Pericardium fibroblast (primary cell): ENCODE data around the gene ARL6IP1. TPM values are rescaled to one million over a fixed set of nuclear protein-coding genes. Genes with fewer than 3 reads are reported as not detected.

ENCODE experiments used
- total RNA-seq: library from RNA; depleted of rRNA; stranded (reverse); fragments of >200 nt; gene quantifications from 2 replicates; pipeline ENCODE4 v1.2.3, GENCODE V29; 2015

ARL6IP1 gene
- total RNA-seq = 81.3 and 104 TPM in 2 replicates

DNA sequence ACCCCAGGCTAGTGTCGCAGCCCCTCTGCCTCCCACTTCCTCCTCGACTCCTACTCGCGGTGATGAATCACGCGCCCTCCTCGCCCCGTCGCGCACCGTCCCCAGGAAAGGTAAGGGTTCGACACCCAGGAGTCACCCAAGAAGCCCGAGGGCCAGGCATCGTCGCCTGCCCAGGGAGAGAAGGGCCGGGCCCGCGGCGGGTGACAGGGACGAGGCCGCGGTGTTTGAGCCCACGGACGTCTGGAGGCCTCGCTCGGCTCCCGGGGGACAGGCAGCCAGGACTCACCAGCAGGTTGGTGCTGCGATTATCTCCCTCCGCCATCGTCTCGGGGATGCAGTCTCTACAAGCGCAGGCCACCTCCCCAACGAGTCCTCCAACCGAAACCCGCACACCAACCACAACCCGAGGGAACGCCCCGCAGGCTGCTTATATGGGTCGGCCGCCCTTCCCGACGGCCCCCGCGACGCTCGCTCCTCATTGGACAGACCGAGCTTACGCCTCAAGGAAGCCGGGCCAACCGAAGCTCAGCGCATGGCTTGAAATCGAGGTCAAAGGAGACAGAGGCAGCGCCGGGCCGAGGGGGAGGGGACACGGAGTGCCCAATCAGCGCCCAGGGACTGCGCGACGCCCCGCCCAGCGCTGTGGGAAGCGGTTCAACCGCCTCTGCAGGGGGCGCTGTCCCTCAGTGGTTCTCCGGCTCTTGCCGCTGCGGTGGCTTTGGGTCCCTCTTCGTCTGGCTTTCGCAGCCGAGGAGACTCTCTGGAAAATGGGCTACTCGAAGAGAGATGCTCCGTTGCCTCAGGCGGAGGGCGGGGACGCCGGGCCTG is at the start of gene ARL6IP1:
TSS of gene ARL6IP1 (minus strand) at position 405 of the 828 bp plus-strand sequence. CDS start at position 322, 83 bp downstream.

DNA sequence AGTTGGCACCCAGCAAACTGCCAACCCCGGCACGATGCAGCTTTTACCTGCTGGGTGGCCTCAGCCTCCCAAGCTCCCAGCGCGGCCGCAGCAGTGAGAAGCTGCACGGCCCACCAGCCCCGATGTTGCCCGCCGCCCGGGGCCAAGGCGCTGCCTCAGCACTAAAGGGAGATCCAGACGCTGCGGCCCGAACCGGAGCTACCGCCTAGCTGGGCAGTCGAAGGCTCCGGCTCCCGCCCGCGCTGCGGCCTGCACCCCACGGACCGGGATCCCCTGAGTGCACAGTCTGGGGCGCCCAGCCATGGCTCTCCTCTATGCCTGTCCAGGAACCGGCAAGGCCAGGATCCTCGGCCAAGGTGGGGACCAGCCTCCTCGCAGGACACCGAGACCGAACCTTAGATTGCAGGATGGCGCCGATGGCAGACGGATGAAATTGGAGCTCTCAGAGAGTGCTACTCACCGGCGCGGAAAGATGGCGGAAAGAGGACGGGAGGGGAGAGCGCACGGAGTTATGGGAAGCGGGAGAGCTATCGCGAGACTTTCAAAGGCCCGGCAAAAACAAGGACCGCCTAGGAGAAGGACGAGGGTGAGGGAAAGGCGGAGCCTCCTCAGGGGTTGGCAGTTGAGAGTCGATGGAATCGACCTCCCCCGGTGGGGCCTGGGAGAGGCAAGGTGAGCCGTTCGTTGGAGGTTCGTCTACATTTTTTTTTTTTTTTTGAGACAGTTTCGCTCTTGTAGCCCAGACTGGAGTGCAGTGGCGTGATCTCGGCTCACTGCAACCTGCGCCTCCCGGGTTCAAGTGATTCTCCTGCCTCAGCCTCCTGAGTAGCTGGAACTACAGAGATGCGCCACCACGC is 11.3 kb downstream of the ARL6IP1 start, which contains the start of gene RPS15A:
TSS of gene RPS15A (minus strand) at position 485 of the 857 bp plus-strand sequence. CDS start 1,221 bp downstream, outside the sequence.

Other genes starting within 250 kb of the ARL6IP1 start
- gene NOMO2, start 239.5 kb downstream of the ARL6IP1 start, total RNA-seq = 48.3 and 77.7 TPM in 2 replicates
- 2,347 and 4,479 TPM in 2 replicates for gene RPS15A, start 11.2 kb downstream of the ARL6IP1 start, total RNA-seq
- 13.2 and 22.4 TPM in 2 replicates for gene SMG1, start 124.9 kb upstream of the ARL6IP1 start, total RNA-seq
- not detected in 2 replicates for gene TMC7, start 182.4 kb upstream of the ARL6IP1 start, total RNA-seq